Fibroblast of villous mesenchyme (primary cell): ENCODE data around the gene METAP1D. TPM values are rescaled to one million over a fixed set of nuclear protein-coding genes. Genes with fewer than 3 reads are reported as not detected.
A peak's percentile ranks its signal among the peaks of the same experiment; 100 is the strongest.
"Not testable (repeated sequence)": the region's sequence is repeated elsewhere in the genome, so short reads cannot be mapped to it uniquely, and the experiment has no call there.

Source experiments
- DNase-seq: peaks from one replicate; pipeline ENCODE4 v3.0.0-alpha.2; 2010; ENCODE audit warnings: low read depth
- H3K4me3 ChIP-seq: 2 replicates; pipeline ENCODE4 v1.5.1; 2011; ENCODE audit warnings: low read depth, mild to moderate bottlenecking, low read length
- total RNA-seq: library from RNA; depleted of rRNA; stranded (reverse); fragments of >200 nt; gene quantifications from 2 replicates; pipeline ENCODE4 v1.2.3, GENCODE V29; 2012
- TF ChIP-seq, protein P1 (sequence below): IDR thresholded peaks from 2 replicates; pipeline ENCODE4 v1.5.1; 2012; ENCODE audit warnings: low read depth, mild to moderate bottlenecking, low read length; ENCODE audit not compliant: insufficient read depth

METAP1D gene
- total RNA-seq, 1 donor = 13.4 TPM

DNA sequence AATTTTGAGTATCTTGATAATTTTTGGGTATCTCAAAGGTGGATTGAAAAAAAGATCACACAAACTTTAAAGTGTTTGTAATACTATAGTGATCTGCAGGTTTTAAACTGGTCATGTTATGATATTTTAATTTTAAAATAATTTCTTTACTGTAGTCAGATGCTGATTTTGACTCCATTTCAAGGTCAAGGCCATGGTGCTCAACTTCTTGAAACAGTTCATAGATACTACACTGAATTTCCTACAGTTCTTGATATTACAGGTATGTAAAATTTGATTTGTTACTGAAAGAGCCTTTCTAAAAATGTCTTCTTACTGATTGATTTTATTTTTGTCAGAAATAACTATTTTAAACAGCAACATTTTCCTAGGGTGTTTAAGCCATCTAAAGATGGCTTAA, 33.1 kb upstream of the METAP1D start:
- TF ChIP-seq, protein P1, sequence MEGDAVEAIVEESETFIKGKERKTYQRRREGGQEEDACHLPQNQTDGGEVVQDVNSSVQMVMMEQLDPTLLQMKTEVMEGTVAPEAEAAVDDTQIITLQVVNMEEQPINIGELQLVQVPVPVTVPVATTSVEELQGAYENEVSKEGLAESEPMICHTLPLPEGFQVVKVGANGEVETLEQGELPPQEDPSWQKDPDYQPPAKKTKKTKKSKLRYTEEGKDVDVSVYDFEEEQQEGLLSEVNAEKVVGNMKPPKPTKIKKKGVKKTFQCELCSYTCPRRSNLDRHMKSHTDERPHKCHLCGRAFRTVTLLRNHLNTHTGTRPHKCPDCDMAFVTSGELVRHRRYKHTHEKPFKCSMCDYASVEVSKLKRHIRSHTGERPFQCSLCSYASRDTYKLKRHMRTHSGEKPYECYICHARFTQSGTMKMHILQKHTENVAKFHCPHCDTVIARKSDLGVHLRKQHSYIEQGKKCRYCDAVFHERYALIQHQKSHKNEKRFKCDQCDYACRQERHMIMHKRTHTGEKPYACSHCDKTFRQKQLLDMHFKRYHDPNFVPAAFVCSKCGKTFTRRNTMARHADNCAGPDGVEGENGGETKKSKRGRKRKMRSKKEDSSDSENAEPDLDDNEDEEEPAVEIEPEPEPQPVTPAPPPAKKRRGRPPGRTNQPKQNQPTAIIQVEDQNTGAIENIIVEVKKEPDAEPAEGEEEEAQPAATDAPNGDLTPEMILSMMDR = no peak
- no peak overlapping the region for H3K4me3 ChIP-seq
- no peak for DNase-seq

DNA sequence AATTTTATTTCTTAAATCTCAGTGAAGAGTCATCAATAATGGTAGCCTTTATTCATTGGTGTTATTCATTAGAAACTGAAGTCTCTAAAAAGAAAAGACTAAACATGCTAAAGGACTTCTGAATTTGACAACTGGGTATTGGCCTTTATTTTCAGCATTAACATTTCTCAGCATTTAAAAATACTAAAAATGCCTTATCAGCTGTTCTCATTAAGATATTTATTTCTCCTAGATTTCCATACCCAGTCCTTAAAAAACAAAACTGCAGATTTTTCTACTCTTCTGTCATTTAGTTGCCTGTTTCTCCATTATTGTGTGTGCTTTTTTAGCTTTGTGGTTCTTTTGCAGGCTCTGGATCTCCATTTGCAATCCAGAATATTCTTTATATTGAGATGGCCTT, 31.2 kb upstream of the METAP1D start:
- no peak for DNase-seq
- TF ChIP-seq, protein P1 = no peak
- H3K4me3 ChIP-seq = no peak overlapping the region

DNA sequence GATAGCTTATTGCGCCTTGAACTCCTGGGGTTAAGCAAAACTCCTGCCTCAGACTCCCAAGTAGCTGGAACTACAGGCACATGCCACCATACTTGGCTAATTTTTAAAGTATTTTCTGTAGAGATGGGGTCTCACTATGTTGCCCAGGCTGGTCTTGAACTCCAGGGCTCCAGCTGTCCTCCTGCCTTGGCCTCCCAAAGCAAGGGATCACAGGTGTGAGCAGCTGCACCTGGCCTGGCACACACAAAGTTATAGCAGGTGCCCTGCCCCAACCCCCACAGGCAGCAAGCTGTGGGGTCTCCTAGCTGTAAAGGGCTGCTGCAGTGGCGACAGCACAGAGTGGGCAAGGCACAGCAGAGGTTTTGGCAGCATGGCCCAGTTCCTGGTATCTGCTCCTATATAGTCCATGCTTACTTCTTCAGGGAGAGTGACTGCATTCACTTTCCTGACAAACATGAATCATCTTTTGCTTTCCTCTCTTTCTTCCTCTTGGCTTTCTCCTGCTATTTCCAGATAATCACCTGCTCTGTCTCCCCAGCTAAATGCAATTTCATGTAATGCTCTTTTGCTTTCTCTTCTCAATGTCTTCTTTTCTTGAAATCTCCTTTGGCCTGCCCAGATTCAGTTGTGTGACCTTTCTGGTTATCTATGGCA, 27.3 kb upstream of the METAP1D start:
- TF ChIP-seq, protein P1 = no peak
- no peak overlapping the region for H3K4me3 ChIP-seq
- DNase-seq = no peak

DNA sequence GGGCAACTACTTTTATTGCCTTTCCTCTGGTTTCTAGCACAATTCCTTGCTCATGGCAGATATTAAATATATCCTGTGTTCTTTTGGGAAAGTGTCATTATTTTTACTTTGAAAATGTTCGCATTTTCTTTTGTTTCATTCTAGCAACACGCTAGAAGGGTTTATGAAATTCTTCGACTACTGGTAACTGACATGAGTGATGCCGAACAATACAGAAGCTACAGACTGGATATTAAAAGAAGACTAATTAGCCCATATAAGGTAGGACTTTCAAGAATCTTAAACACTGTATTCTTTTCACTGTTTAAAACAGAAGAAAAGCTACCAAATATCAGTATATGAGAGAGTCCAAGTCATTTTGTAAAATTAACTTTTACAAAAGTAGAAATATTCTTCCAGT, 20.6 kb upstream of the METAP1D start:
- DNase-seq = no peak
- TF ChIP-seq, protein P1 = no peak

DNA sequence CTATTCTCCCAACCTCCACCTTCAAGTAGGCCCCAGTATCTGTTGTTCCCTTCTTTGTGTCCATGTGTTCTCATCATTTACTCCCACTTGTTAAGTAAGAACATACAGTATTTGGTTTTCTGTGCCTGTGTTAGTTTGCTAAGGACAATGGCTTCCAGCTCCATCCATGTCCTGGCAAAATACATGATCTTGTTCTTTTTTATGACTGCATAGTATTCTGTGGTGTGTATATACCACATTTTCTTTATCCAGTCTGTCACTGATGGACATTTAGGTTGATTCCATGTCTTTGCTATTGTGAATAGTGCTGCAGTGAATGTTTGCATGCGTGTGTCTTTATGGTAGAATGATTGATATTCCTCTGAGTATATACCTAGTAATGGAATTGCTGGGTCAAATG, 15.8 kb upstream of the METAP1D start:
- not testable (repeated sequence) for H3K4me3 ChIP-seq, DNase-seq

More for the DNA sequence above, 20.6 kb upstream of the METAP1D start:
- H3K4me3 ChIP-seq = no peak overlapping the region

DNA sequence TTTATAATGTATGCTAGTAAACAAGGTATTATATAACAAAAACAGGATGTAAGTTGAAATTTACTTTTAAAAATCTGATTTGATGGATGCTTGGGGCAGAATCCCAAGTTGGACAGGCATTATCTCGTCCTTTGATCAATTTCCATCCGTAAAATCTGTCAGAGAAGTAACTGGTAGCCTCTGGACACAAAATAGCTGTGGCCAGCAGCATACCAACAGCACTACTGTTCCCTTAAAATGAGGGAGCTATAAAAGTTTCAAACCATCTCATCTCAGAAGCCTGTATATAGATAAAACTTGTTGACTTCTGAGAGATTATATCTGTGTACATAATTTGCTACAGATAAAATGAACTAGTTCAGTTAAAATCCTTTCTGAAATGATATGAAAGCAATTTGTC, 14.7 kb upstream of the METAP1D start:
- no peak overlapping the region for H3K4me3 ChIP-seq
- TF ChIP-seq, protein P1 = no peak
- peak; percentile 70 for DNase-seq

DNA sequence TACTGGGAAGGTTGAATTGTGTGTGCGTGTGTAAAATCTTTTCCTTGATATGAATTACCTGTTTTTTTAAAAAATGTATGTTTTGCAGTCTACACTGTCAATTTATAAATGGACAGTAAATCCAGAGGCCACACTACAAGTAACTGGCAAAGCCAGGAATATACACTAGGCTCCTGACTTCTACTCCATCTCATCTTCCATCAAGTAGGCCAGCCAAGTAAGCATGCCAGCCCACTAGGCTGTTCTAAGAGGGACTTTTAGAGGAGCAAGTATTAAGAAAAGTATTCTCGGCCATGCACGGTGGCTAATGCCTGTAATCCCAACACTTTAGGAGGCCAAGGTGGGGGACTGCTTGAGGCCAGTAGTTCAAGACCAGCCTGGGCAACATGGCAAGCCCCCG, 13.0 kb upstream of the METAP1D start:
- DNase-seq = no peak
- TF ChIP-seq, protein P1 = no peak
- H3K4me3 ChIP-seq = no peak overlapping the region
